Subcutaneous abdominal adipose tissue (tissue), 5 donors: ENCODE measurements around the gene OLIG2.

Source experiments
- H3K27ac ChIP-seq: one replicate; pipeline ENCODE4 v1.7.0; 2013; ENCODE audit warnings: low read depth, mild to moderate bottlenecking, inconsistent platforms, low read length, moderate library complexity
- H3K27me3 ChIP-seq, 5 donors: one replicate each; pipeline ENCODE4 v1.7.0; 2013; ENCODE audit warnings: low read length in 5 of 5, inconsistent platforms in 1 of 5; ENCODE audit not compliant: control insufficient read depth in 5 of 5, insufficient read depth in 4 of 5
- H3K36me3 ChIP-seq, 5 donors: one replicate each; pipeline ENCODE4 v1.7.0; 2013; ENCODE audit warnings: low read length in 5 of 5; ENCODE audit not compliant: control insufficient read depth in 5 of 5, insufficient read depth in 5 of 5
- H3K4me1 ChIP-seq, 5 donors: one replicate each; pipeline ENCODE4 v1.7.0; 2013; ENCODE audit warnings: low read length in 5 of 5, mild to moderate bottlenecking in 3 of 5, moderate library complexity in 1 of 5; ENCODE audit not compliant: control insufficient read depth in 5 of 5, insufficient read depth in 5 of 5
- H3K4me3 ChIP-seq, 5 donors: one replicate each; pipeline ENCODE4 v1.7.0; 2013; ENCODE audit warnings: low read length in 5 of 5, low read depth in 1 of 5
- H3K9ac ChIP-seq, 5 donors: one replicate each; pipeline ENCODE4 v1.7.0; 2013; ENCODE audit warnings: low read length in 5 of 5, mild to moderate bottlenecking in 4 of 5, moderate library complexity in 3 of 5
- H3K9me3 ChIP-seq, 5 donors: one replicate each; pipeline ENCODE4 v1.7.0; 2013; ENCODE audit warnings: low read length in 5 of 5; ENCODE audit not compliant: control insufficient read depth in 5 of 5
- donor health status: healthy.
- donor health status: healthy.
- donor health status: healthy.
- donor health status: healthy.
- donor health status: healthy.

The OLIG2 gene

GRCh38 chr21:32994305-32994704 lies 31.4 kb upstream of the OLIG2 start:
- Histone ChIP-seq H3K36me3 (no peaks in the 10 kb centered on the region), H3K4me3 (no peak overlapping the region), H3K9ac (no peak overlapping the region), H3K27me3 (peaks cover 3 to 16% (median 5%) of the 10 kb centered on the region in 5 donors), H3K4me1 (no peaks in the 10 kb centered on the region), H3K27ac (no peak overlapping the region), H3K9me3 (no peaks in the 10 kb centered on the region)

- H3K27ac ChIP-seq = no peak overlapping the region
- no peak overlapping the region for H3K9ac ChIP-seq
- no peaks in the 10 kb centered on the region for H3K36me3 ChIP-seq
- no peak overlapping the region for H3K4me3 ChIP-seq
- H3K4me1 ChIP-seq = no peaks in the 10 kb centered on the region
- H3K27me3 ChIP-seq = peaks cover 3 to 14% (median 12%) of the 10 kb centered on the region in 5 donors
- H3K9me3 ChIP-seq = no peaks in the 10 kb centered on the region
Observed at GRCh38 chr21:33007747-33008146, 18.0 kb upstream of the OLIG2 start.

GRCh38 chr21:33008333-33009051 lies 17.2 kb upstream of the OLIG2 start:
- H3K9ac ChIP-seq = no peak overlapping the region
- H3K27ac ChIP-seq = no peak overlapping the region
- no peaks in the 10 kb centered on the region for H3K9me3 ChIP-seq
- peaks cover 3 to 18% (median 12%) of the 10 kb centered on the region in 5 donors for H3K27me3 ChIP-seq
- H3K4me3 ChIP-seq = no peak overlapping the region
- no peaks in the 10 kb centered on the region for H3K36me3 ChIP-seq
- H3K4me1 ChIP-seq = no peaks in the 10 kb centered on the region

- Histone ChIP-seq H3K9me3 (no peaks in the 10 kb centered on the region), H3K9ac (no peak overlapping the region), H3K4me3 (no peak overlapping the region), H3K36me3 (no peaks in the 10 kb centered on the region), H3K4me1 (peaks cover 0 to 8% (median 0%) of the 10 kb centered on the region in 5 donors), H3K27me3 (peaks cover 0 to 29% (median 4%) of the 10 kb centered on the region in 5 donors), H3K27ac (no peak overlapping the region)
Observed at GRCh38 chr21:33010931-33011330, 14.8 kb upstream of the OLIG2 start.

- Histone ChIP-seq H3K36me3 (no peaks in the 10 kb centered on the region), H3K27me3 (peaks cover 0 to 29% (median 4%) of the 10 kb centered on the region in 5 donors), H3K4me3 (no peak overlapping the region), H3K4me1 (peaks cover 0 to 8% (median 0%) of the 10 kb centered on the region in 5 donors), H3K9ac (no peak overlapping the region), H3K9me3 (no peaks in the 10 kb centered on the region), H3K27ac (no peak overlapping the region)
Observed at GRCh38 chr21:33011462-33011861, 14.3 kb upstream of the OLIG2 start.

GRCh38 chr21:33013626-33014025 lies 12.1 kb upstream of the OLIG2 start:
- Histone ChIP-seq H3K27me3 (peaks cover 7 to 26% (median 21%) of the 10 kb centered on the region in 5 donors), H3K9me3 (no peaks in the 10 kb centered on the region), H3K36me3 (no peaks in the 10 kb centered on the region), H3K27ac (no peak overlapping the region), H3K4me3 (no peak overlapping the region), H3K4me1 (peaks cover 0 to 8% (median 0%) of the 10 kb centered on the region in 5 donors), H3K9ac (no peak overlapping the region)

- Histone ChIP-seq H3K27ac (no peak overlapping the region), H3K9me3 (no peaks in the 10 kb centered on the region), H3K4me1 (peaks cover 0 to 8% (median 0%) of the 10 kb centered on the region in 5 donors), H3K9ac (no peak overlapping the region), H3K27me3 (peaks cover 13 to 31% (median 28%) of the 10 kb centered on the region in 5 donors), H3K36me3 (no peaks in the 10 kb centered on the region), H3K4me3 (no peak overlapping the region)
Observed at GRCh38 chr21:33014331-33014730, 11.4 kb upstream of the OLIG2 start.

GRCh38 chr21:33015096-33015495 lies 10.6 kb upstream of the OLIG2 start:
- Histone ChIP-seq H3K4me3 (no peak overlapping the region), H3K27ac (no peak overlapping the region), H3K27me3 (peaks cover 21 to 38% (median 35%) of the 10 kb centered on the region in 5 donors), H3K9me3 (no peaks in the 10 kb centered on the region), H3K9ac (no peak overlapping the region), H3K36me3 (no peaks in the 10 kb centered on the region), H3K4me1 (peaks cover 0 to 15% (median 5%) of the 10 kb centered on the region in 5 donors)

- peaks cover 0 to 17% (median 10%) of the 10 kb centered on the region in 5 donors for H3K4me1 ChIP-seq
- no peaks in the 10 kb centered on the region for H3K36me3 ChIP-seq
- no peak overlapping the region for H3K27ac ChIP-seq
- H3K4me3 ChIP-seq = no peak overlapping the region
- no peaks in the 10 kb centered on the region for H3K9me3 ChIP-seq
- peaks cover 26 to 43% (median 41%) of the 10 kb centered on the region in 5 donors for H3K27me3 ChIP-seq
- no peak overlapping the region for H3K9ac ChIP-seq
Observed at GRCh38 chr21:33015756-33016155, 10.0 kb upstream of the OLIG2 start.

GRCh38 chr21:33018707-33019465 lies 6.8 kb upstream of the OLIG2 start:
- Histone ChIP-seq H3K9ac (no peak overlapping the region), H3K36me3 (no peaks in the 10 kb centered on the region), H3K4me1 (peaks cover 0 to 32% (median 25%) of the 10 kb centered on the region in 5 donors), H3K27me3 (peaks cover 52 to 72% (median 61%) of the 10 kb centered on the region in 5 donors), H3K27ac (no peak overlapping the region), H3K9me3 (no peaks in the 10 kb centered on the region), H3K4me3 (no peak overlapping the region)
